HG03159 (cell line): ENCODE data around the gene DNAH9.

ENCODE experiments used
- ATAC-seq: cut with Tn5 transposase; IDR thresholded peaks from one replicate; pipeline ENCODE4 v1.9.1; 2021; ENCODE audit warnings: mild to moderate bottlenecking, moderate library complexity; ENCODE audit not compliant: unreplicated experiment

Gene DNAH9, protein sequence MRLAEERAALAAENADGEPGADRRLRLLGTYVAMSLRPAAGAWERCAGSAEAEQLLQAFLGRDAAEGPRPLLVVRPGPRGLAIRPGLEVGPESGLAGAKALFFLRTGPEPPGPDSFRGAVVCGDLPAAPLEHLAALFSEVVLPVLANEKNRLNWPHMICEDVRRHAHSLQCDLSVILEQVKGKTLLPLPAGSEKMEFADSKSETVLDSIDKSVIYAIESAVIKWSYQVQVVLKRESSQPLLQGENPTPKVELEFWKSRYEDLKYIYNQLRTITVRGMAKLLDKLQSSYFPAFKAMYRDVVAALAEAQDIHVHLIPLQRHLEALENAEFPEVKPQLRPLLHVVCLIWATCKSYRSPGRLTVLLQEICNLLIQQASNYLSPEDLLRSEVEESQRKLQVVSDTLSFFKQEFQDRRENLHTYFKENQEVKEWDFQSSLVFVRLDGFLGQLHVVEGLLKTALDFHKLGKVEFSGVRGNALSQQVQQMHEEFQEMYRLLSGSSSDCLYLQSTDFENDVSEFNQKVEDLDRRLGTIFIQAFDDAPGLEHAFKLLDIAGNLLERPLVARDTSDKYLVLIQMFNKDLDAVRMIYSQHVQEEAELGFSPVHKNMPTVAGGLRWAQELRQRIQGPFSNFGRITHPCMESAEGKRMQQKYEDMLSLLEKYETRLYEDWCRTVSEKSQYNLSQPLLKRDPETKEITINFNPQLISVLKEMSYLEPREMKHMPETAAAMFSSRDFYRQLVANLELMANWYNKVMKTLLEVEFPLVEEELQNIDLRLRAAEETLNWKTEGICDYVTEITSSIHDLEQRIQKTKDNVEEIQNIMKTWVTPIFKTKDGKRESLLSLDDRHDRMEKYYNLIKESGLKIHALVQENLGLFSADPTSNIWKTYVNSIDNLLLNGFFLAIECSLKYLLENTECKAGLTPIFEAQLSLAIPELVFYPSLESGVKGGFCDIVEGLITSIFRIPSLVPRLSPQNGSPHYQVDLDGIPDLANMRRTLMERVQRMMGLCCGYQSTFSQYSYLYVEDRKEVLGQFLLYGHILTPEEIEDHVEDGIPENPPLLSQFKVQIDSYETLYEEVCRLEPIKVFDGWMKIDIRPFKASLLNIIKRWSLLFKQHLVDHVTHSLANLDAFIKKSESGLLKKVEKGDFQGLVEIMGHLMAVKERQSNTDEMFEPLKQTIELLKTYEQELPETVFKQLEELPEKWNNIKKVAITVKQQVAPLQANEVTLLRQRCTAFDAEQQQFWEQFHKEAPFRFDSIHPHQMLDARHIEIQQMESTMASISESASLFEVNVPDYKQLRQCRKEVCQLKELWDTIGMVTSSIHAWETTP (N-terminal part only)

DNA sequence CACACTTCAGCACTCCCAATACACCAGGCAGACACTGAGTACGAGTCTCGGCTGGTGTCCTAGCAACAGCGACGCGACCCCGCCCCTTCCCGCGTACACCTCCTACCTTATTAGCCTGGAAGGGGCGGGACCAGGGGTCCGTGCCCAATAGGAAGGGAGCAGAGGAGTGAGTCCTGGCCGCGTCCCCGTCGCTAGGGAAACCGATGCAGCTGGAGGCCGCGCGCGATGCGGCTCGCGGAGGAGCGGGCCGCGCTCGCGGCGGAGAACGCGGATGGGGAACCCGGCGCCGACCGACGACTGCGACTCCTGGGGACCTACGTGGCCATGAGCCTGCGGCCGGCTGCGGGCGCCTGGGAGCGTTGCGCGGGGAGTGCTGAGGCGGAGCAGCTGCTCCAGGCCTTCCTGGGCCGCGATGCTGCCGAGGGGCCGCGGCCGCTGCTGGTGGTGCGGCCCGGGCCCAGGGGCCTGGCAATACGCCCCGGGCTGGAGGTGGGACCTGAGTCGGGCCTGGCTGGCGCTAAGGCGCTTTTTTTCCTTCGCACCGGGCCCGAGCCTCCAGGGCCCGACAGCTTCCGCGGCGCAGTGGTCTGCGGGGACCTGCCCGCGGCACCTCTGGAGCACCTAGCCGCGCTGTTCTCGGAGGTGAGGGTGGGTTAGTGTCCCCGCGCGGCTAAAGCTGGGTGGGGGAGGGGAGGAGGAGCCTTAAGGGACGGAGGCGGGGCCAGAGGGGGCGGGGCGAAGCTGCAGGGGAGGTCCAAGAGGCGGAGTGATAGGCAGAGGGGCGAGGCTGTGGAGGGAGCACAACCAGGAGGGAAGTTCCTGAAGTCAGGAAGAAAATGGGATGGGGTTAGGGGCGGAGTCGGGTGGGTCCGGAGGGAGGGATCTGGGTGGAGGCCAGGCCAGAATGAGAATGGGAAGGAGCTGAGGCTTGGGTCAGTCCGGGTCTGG is at the start of gene DNAH9:
DNAH9 (plus strand) TSS at position 197 of the 948 bp plus-strand sequence; CDS start at position 226, 29 bp downstream.
- no peak for ATAC-seq

DNA sequence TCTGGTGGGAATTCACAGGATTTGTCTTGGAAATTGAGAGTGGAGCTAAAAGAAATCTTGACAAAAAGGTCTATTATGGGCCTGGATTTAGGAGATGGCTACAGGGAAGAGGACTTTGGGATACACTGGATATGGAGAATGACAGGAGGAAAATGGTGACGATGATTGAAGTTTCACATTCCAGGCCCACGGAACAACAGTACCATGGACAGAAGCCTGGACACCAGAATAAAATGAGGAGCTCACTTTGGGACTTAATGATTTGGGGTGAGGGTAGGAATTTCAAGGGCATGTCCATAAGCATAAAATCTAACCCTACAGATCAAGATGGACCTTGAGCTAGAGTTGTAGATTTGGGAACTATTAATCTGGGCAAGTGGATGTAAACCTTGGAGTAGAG is 47.8 kb upstream of the DNAH9 start:
- ATAC-seq: no peak

DNA sequence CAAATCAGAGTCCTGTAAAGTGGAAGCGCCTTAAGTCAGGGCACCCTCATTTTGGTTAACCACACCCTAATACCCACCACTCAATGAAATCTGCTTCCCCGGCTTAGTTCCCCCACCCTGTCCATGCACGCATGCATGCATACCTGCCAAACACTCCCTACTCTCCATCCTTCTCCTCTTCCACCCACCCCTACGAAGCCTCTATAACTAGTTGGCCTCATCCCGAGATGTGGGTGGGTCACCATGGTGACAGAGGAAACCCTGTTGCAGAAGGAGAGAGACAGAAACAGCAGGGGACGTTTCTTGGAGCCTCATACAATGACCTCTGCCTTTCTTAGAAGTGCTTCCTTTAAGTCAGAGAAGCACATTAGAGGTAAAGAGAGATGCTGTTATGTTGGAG is 46.8 kb upstream of the DNAH9 start:
- no peak for ATAC-seq

DNA sequence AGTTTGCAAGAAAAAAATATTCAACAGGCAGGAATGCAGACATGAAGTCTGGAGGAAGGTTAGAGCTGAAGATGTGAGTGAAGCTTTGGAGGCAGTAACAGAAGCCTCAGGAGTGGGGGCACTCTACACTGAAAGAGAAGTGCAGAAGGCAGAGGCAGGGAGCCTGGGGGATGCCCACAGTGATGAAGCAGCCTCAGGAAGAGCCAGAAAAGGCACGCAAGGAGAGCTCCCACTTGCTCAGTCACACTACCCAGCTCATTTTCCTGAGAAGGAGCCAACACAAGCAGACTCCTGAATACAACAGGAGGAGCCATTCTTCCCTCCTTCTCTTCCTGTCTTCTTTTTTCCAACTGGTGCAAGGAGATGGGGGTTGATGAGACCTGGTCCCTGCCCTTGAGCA is 45.1 kb upstream of the DNAH9 start:
- ATAC-seq: no peak

DNA sequence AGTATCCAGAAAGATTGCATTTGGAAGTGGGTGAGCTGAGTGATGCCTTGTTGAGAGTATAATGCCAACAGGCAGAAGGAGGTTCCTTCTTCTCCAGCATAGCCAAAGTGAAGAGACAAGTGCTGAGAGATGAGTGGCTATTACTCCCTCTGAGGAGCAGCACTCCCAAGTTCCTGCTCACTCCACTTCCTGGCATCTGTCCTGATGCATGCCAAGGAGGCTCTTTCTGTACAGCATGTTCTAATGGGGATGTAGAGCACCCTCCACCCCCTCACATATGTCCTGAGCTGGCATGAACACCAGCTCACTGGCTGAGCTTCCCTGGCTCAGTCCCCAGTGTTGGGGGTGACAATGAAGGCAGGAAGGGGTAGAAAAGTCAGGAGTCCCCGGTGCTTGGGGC is 44.2 kb upstream of the DNAH9 start:
- ATAC-seq: no peak

DNA sequence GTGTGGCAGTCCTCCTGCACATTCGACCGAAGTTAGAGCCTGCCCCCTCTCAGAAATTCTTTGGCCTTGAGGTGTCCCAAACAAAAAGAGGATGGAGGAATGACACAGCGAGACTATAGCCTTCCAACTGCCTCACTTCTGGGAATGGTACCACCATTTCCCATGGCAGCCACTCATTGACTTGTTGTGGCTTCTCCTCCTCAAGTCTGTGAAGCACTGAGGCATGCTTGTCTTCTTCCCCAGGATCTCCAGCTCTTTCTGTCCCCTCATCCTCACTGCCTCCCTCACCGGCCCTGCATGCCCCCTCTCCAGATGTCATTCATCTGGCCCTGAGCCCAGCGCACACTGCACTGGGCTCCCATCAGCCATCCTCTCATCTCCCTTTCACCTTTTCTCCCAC is 43.7 kb upstream of the DNAH9 start:
- no peak for ATAC-seq

DNA sequence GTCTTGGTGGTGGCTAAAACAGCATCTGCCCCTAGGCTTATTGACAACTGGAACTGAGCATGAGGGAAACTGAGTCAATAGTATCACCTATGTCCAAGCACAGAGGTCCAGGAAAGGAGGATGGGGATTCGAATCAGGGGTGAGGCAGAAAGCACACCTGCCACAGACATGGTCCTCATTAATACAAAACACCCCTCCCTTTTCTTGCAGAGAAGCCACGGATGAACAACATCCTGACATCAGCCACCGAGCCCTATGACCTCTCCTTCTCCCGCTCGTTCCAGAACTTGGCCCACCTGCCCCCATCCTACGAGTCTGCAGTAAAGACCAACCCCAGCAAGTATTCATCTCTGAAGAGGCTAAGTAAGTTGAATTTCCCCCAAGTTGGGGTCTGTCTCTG is 42.7 kb upstream of the DNAH9 start:
- no peak for ATAC-seq

DNA sequence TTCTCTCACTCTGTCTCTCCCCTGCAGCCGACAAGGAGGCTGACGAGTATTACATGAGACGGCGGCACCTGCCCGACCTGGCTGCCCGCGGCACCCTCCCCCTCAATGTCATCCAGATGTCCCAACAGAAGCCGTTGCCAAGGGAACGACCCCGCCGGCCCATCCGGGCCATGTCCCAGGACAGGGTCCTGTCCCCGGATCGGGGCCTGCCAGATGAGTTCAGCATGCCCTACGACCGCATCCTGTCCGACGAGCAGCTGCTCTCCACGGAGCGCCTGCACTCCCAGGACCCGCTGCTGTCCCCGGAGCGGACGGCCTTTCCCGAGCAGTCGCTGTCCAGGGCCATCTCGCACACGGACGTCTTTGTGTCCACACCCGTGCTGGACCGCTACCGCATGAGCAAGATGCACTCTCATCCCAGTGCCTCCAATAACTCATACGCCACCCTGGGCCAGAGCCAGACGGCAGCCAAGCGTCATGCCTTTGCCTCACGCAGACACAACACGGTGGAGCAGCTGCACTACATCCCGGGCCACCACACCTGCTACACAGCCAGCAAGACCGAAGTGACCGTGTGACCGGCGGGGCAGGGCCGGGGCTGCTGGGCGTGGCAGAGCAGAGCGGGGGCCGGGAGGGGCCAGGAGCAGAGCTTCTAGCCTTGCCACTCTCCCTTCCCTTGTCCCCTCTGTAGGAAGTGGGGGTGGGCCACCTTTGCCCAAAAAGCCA is 40.4 kb upstream of the DNAH9 start:
- no peak for ATAC-seq

DNA sequence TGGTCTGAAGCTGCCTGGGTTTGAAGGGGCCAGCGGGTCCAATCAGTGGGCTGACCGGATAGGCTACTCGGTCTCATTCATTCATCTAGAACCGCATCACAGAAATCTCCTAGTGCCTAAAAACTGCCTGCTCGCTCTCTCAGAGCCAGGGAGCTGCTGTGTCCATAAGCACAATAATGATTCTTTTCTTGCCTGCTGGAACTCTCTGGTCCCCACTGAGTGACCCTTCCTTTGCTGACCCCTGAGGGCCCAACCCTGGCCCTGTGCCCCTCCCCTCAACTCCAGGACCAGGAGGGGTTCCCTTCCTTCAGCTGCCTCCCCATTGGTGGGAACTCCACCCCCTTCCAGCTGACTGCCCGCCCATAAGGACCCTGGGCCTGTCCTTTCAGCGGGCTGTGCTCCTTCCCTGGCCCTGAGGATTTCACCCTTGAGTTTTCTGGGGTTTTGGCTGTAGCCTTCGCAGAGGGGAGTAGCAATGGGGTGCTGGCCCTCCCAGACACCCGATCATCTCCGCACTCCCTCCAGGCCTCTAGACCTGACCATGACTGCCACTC is 39.5 kb upstream of the DNAH9 start:
- ATAC-seq: no peak

DNA sequence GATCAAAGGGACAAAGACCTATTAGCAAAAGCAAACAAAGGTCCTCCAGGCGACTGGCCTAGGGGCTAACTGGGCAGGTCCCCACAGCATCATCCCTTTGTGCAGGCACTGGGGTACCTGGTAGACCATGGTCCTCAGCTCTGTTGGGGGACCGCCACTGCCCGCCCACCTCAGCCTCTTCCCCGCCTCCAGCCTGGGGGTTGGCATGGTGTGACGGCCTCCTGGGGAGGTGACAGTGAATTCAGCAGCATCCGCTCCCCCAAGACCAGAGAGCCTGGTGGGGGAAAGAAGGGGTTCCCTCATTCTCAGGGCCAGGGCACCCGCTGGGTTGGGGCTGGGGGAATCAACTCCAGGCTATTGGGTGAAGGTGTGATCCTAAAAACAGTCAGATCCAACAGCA is 38.7 kb upstream of the DNAH9 start:
- ATAC-seq: no peak

DNA sequence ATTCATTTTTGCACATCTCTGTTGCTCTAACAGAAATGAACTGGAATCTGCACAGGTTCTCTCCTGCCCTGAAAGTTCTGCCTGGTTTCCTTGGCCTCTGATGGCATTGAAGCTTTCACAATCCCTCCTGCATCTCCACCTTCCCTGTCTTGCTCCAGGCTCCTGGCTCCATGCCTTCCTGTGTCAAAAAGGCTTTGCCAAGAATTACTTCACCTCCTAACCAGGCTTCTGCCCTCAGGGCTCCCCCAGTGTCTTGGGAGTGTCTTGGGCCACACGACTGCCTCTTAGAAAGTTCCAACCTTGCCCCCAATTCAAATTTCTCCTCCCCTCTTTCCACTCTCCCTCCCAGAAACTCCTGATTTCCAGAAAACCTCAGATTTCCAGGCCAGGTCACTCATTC is 37.0 kb upstream of the DNAH9 start:
- no peak for ATAC-seq

DNA sequence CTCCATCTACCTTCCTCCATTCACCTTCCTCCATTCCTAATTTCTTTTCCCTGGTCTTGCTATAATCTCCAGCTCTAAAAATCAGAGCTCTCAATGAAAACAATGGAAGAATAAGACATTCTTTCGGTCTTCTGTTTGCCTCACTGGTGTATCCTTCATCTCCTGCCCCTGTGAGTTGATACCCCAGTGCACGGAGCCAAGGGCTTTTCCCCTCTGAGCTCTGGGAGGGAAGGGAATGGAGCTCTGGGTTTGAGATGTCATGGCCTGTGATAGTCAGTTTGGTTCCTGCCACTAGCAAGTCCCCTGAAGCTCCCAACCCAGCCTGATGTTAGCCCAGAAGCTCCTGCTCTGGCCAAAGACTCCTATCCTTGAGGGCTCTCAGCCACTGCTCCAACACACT is 36.6 kb upstream of the DNAH9 start:
- no peak for ATAC-seq

DNA sequence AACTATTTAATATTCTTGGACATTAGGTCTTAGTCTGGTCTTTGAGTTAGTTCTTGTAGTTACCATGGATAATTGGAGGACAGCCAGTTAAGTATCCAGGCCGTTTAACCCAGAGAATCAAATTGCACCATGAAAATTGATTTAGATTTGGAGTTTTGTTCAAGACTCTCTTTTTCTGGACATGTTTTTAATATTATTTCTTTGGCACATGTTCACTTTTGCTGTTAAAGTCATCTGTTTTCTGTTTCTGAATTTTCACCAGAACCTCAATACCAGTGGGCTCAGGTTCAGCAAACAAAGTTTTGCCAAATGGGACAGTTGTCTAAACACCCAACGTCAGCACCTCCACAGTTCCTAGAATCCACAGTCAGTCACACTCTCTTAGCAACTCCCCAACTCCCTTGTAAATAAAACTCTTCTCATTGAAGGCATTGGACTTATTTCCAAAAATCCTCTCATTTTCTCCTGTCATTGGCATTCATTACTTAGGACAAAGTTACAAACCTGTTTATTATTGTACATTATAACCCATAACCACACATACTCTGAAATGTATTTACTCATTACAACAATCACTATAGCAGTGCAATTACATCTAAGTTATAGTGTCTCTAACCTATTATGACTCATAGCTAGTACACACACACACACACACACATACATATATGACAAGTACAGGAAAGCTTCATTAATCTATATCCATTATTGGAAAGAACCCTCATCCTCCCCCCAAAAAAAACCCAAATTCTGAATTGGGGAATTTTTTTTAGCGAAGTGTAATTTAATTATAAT is 33.5 kb upstream of the DNAH9 start:
- no peak for ATAC-seq

DNA sequence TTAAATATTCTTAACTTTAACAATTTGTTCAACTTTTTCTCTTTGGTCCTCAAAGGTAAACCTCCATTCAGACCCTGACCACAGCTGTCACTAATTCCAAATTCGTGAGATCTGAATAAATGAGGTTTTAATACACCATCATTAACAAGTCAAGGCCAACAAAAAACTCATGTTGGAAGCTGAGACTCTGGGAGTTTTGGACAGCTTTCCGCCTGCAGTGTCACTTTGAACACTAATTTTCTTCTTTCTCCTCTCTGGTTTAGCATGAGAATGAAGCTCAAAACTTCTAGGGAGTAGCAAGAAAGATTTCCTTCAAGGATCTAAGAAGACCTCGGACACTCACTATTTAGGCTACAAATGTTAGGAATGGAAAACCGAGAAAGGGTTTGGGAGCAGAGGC is 32.7 kb upstream of the DNAH9 start:
- ATAC-seq: no peak

DNA sequence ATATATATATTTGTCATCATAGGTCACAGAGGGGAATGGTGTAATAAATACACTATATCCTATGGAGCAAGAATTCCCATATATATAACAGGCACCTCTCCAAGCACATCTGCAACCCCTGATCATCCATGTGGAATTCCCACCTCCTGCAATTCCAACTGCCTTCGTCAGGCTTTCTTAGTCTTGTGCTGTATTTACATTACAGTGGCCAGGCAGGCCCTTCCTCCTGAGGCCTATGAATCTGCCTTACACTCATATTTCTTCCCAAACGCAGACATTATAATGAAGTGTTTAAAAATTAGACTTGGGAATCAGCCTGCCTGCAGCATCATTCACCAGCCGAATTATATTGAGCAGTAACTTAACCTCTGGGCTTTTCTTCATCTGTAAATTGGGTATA is 19.3 kb upstream of the DNAH9 start:
- no peak for ATAC-seq

DNA sequence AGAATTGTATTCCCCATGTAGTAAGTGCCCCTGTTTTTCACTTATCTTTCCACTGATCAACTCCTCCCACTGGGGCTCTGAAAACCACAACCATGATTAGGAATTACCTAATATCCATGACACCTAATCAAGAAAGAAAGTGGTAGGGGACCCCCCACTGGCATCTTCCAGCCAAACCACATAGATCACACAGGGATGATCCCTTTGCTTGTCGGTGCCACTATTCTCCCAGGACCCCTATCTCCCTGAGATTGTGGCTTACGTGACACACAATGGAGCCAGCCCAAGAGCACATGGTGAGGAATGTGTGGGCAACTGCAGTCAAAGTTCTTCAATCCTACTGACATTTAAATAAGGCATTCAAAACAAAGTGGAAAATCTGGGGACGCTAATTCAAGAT is 17.6 kb upstream of the DNAH9 start:
- no peak for ATAC-seq

DNA sequence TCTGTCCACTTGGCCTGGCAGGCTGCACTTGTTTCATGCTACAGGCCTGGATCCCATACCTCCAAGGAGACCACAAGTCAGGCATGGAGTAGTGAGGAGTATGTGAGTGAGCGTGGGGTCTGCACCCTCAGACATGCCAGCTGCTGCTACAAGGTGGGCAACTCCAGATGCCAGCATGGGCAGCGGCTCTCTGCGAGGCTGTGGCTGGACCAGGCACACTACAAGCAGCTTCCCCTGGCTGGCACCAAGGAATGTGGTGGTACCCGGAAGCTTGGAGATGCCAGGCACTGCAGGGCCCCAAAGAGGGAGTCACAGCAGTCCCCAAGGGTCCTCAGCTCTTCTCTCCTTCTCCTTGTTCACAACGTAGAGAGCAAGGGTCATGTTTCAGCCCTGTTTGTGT is 16.1 kb upstream of the DNAH9 start:
- no peak for ATAC-seq

DNA sequence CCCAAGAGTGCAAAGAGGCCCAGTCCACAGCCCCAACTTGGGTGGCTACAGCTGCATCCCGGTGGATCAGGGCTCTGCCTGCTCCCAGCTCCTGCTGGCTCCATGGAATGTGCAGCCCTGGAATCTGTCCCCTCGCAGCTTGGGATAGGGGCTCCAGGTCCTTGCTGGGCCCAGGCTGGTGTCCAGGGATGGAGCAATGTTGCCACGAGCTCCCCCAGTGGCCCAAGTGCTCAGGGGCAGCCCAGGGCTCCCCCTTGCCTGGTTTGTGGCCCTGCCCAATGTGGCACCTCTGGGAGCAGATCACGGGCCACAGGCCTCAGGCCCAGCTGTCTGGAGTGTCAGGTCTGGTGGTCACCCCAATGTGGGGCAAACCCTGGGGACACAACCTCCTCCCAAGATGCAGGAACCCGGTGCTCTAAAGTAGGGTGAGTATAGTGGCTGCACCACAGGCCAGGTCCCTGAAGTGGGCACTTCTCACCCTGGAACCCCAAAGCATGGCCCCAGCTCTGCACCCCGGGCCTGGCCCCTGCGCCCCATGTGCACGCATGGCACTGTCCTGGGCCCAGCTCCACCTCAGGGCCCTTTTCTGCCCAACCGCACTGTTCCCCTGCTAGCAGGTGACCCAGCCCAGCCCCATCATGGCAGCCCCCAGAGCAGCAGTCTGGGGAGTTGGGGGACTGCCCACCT is 14.8 kb upstream of the DNAH9 start:
- no peak for ATAC-seq
